ENCODE data around the gene CRYBB1.

The CRYBB1 gene

DNA sequence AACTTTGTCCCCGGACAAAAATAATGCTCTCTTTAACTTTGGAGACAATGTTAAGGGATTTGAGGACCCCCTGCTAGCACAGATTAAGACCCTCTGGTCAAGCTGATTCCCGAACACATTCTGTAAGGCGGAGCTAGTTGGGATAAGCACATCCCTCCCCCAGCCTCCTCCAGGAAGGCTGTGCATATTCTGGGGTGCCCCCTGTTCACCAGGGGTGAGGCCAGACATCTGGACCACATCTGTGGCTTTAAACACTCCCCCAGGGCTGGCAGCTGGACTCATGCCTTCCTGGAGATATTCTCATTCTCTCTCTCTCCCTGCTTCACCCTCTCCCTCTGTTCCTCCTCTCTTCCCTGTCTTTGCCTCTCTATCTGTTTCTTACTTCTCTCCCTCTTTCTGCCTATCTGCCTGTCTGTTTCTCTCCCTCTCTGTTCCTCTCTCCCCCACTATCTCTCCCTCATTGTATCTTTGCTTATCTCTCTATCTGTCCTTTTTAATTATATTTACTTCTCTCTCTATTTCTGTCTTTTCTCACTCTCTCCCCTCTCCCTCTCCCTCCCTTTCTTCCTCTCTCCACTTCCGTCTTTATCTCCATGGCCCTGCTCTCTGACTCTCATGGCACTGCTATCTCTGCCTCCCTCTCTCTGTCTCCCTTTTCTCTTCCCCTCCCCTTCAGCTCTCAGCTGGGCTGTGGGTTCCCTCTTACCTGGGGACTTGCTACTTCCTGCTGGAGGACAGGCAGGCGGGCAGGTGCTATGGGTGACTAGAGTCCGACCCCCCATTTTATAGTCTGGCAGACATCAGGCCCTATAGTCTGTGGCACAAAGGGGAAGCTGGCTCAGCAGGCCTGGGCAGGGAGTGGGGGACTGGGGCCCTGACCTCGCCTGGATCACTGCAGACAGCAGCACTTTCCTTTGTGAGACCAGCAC, at the start of gene CRYBB1:
Gene CRYBB1, minus strand, starts transcription at position 757 of the 929 bp plus-strand sequence. CDS start 1,708 bp downstream, outside the sequence.
- DNase-seq (ENCODE audit: low read depth), result no peak

DNA sequence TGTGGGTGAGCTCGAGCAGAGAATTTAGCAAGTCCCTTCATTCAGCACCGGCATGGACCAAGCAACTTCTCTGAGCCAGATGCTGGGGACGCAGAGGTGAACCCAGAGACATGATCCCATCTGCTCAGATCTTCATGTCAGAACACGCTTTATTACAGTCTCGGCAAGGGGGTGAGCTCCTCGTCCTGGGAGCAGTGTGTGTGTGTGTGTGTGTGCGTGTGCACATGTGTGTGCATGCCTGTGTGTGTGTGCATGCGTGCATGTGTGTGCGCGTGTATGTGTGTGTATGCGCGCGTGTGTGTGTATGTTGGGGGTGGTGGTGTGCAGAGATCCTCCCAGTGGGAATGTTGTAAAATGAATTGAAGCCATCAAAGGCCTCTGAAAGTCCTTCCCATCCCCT, 49.3 kb upstream of the CRYBB1 start:
- no peak for DNase-seq (ENCODE audit: low read depth)

DNA sequence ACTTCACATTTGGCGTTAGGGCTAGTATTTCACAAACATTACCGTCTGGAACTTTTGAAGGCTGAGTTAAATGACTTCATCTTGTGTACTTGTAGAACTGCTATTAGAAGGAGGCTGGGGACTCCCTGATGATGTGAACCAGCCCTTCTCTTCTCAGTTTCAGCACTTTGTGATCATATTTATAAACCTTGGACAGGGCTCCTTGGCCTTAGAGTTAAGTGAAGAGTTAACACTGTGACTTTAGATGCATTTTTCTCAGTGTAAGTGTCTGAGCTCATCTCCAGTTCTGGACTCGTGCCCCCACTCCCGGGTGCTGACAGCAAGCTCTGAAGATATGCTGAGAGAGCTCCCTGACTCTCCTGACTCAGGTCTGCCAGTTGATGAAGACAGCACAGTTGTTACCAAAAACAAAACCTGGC, 48.0 kb upstream of the CRYBB1 start:
- DNase-seq (ENCODE audit: low read depth), result no peak

- DNase-seq (ENCODE audit: low read depth), result no peak
Observed at GRCh38 chr22:26663374-26663923, 45.6 kb upstream of the CRYBB1 start.

DNA sequence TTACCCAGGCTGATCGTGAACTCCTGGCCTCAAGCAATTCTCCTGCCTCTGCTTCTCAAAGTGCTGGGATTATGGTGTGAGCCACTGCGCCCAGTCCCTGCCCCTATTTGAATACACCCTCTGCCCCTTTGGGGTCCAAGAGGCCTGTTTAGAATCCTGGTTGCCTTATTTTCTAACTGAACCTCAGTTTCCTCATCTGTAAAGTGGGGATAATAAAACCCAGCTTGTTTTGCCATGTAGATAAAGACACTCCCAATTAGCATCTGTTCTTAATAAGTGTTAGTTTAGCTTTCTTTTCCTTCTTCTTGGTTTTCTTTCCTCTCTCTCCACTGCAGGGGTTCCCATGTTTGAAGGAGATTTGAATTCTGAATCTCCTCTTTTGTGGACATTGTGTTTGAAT, 44.3 kb upstream of the CRYBB1 start:
- DNase-seq (ENCODE audit: low read depth), result no peak

GRCh38 chr22:26660961-26661578, 43.2 kb upstream of the CRYBB1 start:
- DNase-seq (ENCODE audit: low read depth), result no peak

GRCh38 chr22:26660356-26660755, 42.5 kb upstream of the CRYBB1 start:
- no peak for DNase-seq (ENCODE audit: low read depth)

- DNase-seq (ENCODE audit: low read depth), result peak; percentile 77
Observed at GRCh38 chr22:26658671-26659478, 41.0 kb upstream of the CRYBB1 start.

- no peak for DNase-seq (ENCODE audit: low read depth)
Observed at GRCh38 chr22:26658161-26658560, 40.3 kb upstream of the CRYBB1 start.

DNA sequence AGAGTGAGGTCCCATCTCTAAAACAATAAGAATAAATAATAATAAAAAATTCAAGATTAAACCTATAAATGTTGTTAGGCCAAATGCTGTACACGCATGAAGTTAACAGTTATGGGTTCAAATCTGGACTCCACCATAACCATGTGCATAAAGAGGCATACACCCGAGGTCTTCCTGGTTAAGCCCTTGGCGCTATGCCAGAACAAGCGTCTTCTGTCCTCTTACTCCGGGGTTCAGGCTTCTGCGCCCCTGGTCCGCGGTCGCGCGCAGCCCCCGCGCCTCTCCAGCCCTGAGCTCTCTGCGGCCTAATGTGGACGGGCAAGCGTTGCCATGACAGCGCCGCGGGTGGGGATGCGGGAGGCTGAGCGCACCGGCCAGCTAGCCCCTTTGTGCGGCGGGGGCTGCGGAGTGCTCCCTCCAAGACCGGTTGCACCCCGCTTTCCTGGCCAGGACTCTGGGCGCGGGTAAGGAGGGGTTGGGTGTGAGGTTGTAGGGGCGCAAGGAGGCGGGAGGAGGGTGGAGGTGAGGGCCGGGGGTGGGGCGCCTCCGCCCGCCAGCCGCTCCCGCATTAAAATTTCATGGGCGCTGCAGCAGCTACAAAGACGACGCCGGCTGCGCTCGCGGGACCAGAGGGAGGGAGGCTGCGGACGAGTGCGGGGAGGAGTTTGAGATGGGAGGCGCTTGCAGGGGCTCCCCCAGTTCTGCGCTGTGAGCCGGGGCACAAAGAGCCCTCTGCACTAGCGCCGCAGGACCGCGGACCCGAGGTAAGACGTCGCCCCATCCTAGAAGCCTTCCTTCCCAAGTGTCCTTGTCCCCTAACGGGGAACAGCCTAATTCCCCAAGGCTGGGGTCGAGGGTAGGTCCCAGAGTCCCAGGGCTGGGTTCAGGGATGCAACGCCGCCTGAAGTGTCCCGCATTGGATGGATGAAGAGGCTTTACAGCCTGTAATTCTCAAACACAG, 39.3 kb upstream of the CRYBB1 start, which contains the start of gene MIAT:
Gene MIAT, plus strand, starts transcription at position 698 of the 961 bp plus-strand sequence.
- no peak for DNase-seq (ENCODE audit: low read depth)

- DNase-seq (ENCODE audit: low read depth), result no peak
Observed at GRCh38 chr22:26651815-26652214, 34.0 kb upstream of the CRYBB1 start.

DNA sequence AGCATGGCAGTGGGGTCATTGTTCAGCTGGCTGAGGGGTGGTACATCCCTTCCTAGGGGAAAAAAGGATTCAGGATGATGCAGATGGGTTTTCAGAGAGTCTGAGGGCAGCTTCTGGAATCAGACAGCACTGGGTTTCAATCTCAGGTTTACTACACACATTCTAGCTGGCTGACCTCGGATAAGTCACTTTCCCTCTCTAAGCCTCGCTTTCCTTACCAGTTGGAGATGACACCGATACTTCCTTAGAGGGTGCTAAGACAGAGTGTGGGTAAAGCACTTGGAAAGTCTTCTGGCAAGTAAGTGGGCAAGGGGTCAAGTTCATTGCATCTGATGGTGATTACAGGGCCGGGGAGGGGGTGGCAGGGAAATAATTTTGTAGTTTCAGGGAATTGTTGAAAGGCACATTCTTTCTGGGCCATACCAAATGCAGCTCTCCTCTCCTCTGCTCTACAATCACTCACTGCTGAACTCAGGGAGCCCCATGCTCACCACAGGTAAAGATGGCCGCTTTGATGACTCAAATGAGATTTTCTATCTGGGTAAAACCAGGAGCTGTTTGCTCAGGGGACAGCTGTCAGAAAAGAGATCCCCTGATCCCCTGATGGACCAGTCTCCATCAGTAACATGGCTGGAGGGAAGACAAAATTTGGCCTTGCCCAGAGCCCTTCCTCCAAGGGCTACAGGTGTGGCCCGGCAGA, 33.0 kb upstream of the CRYBB1 start:
- DNase-seq (ENCODE audit: low read depth), result no peak

DNA sequence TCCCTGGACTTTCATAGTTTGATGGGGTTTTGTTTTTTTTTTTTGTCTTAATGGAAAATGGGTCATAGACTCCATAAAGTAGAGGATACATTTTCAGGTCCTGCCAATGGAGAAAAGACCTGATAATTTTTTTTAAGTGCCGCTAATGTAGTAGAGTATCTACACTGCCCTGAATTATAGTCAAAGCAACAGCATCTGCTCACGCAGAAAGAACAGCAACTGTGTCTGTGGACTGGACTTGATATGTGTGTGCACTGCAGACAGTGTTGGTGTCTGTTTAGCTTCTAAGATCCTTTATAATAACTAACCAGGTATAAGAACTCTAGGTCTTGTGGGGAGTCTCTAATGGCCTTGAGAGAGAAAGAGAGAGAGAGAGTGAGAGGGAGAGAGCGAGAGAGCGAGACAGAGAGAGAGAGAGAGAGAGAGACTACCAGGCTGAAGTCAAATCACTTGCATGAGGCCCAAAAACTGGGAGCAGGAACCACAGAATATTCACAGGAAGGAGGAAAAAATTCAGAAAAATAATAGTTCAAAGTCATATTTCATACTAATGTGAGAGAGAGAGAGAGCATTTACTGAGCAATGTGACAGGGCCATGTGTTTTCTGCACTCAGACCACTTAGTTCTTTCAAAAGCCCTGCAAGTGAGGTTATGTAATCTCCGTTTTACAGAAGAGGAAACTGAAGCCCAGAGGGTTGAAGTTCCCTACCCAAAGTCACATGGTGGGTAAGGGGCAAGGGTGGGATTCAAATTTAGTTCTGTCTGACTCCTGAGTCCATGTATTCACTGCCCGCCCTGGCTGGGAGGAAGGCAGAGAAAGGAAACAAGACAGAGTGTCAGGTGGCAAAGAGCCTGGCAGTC, 30.9 kb upstream of the CRYBB1 start:
- no peak for DNase-seq (ENCODE audit: low read depth)

DNA sequence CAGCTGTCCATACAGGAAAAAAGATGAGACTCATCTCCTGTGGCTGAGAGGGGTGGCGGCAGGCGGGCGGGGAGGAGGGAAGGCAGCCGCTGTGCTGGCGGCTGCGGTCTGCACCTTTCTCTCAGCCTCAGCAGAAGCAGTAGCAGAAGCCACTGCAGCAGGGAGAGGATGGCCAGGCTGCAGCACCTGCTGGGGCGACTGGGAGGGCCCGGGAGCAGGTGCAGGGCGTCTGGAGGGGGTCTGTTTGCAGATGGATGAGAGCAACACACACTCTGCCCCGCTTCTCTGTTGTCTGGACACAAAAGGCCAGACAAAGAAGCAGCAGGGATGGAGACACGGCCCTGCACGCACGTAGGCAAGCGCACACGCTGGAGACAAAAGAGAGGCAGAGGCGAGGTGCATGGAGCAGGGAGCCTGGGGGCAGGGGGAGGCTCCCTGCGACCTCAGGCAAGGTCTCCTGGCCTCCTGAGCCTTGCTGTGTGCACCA, 30.2 kb upstream of the CRYBB1 start:
- no peak for DNase-seq (ENCODE audit: low read depth)

- no peak for DNase-seq (ENCODE audit: low read depth)
Observed at GRCh38 chr22:26646158-26646557, 28.3 kb upstream of the CRYBB1 start.

GRCh38 chr22:26643418-26644100, 25.7 kb upstream of the CRYBB1 start:
- no peak for DNase-seq (ENCODE audit: low read depth)

- no peak for DNase-seq (ENCODE audit: low read depth)
Observed at GRCh38 chr22:26642465-26643417, 24.9 kb upstream of the CRYBB1 start.
